K562 (cell line): Measurements from ENCODE around the gene CHD2. TPM values are rescaled to one million over a fixed set of nuclear protein-coding genes. Genes with fewer than 3 reads are reported as not detected.

Source experiments
- ATAC-seq: fragments of 200-7000 bp; cut with Tn5 transposase; 3 replicates; pipeline ENCODE4 v1.9.1; 2020; ENCODE audit warnings: moderate library complexity
- BruUV-seq: library from RNA; stranded (reverse); fragments of 400-500 nt; replicated peaks from 2 replicates; lab custom pipeline; 2021; lab: Mats Ljungman, UMichigan
- CTCF ChIA-PET: fragments of 300-600 bp; formaldehyde crosslinking; extraction: SDS; loops from one replicate; lab custom pipeline; 2021; ENCODE audit warnings: low intra/inter-chr PET ratio; lab: Yijun Ruan, JAX
- POLR2A ChIA-PET: fragments of 300-600, 350-650 bp; sonication (Branson Sonifier 250); formaldehyde crosslinking; extraction: SDS; loops from one replicate; lab custom pipeline; 2021; ENCODE audit warnings: antibody characterized with exemption, inconsistent platforms; lab: Yijun Ruan, JAX
- DNase-seq, 4 experiments: peaks; one replicate each; pipeline versions ENCODE4 v3.0.0 to v3.0.0-alpha.2; 2011 to 2018; ENCODE audit warnings: low spot score in 3 of 4, mixed read lengths in 3 of 4; ENCODE audit errors: extremely low read depth in 1 of 4
- FAIRE-seq: peaks from 2 replicates; lab custom pipeline; 2011; peaks lifted over from hg19 to GRCh38; lab: Jason Lieb, UNC
- H2AFZ ChIP-seq: 2 replicates; pipeline ENCODE4 v1.6.0; 2011; ENCODE audit warnings: low read depth, low read length, control low read depth, inconsistent platforms
- H3K27ac ChIP-seq: fragments of 200-600 bp; 3 replicates; pipeline ENCODE4 v1.8.0; 2011; ENCODE audit warnings: low read depth, mild to moderate bottlenecking, control low read depth, inconsistent platforms, low read length, moderate library complexity, mixed read lengths; ENCODE audit errors: extremely low read depth
- H3K27me3 ChIP-seq, 2 experiments: fragments of 300-600 bp in 1 of 2; 2 replicates in 1 of 2; 3 replicates in 1 of 2; pipeline versions ENCODE4 v1.6.0 to v1.8.0; 2011; ENCODE audit warnings: inconsistent platforms in 2 of 2, low read length in 2 of 2, mild to moderate bottlenecking in 1 of 2, mixed read lengths in 1 of 2, moderate library complexity in 1 of 2; ENCODE audit not compliant: control insufficient read depth in 2 of 2, insufficient read depth in 2 of 2
- H3K36me3 ChIP-seq: fragments of 300-600 bp; 3 replicates; pipeline ENCODE4 v1.8.0; 2011; ENCODE audit warnings: mild to moderate bottlenecking, low read length, inconsistent platforms; ENCODE audit not compliant: control insufficient read depth, insufficient read depth
- H3K4me1 ChIP-seq, 2 experiments: fragments of 200-600 bp in 1 of 2; replicated peaks in 1 of 2; 2 replicates in 1 of 2; 3 replicates in 1 of 2; pipeline versions ENCODE4 v1.5.1 to v1.8.0; 2011; ENCODE audit warnings: inconsistent platforms in 2 of 2, low read length in 2 of 2, mild to moderate bottlenecking in 1 of 2, mixed read lengths in 1 of 2, moderate library complexity in 1 of 2; ENCODE audit not compliant: control insufficient read depth in 2 of 2, insufficient read depth in 2 of 2
- H3K4me2 ChIP-seq: 2 replicates; pipeline ENCODE4 v1.6.1; 2011; ENCODE audit warnings: low read length, control low read depth, inconsistent platforms, mixed read lengths; ENCODE audit not compliant: insufficient read depth
- H3K4me3 ChIP-seq: fragments of 200-600 bp; sonication (generic), shearing (Covaris generic); 2 replicates; pipeline ENCODE4 v1.5.1; 2016; ENCODE audit warnings: control low read depth, inconsistent platforms
- H3K79me2 ChIP-seq: fragments of 200-600 bp; 3 replicates; pipeline ENCODE4 v1.8.0; 2011; ENCODE audit warnings: low read length, inconsistent platforms; ENCODE audit not compliant: control insufficient read depth, insufficient read depth
- H3K9ac ChIP-seq, 2 experiments: 2 replicates each; pipeline versions ENCODE4 v1.6.0 to v1.6.1; 2011; ENCODE audit warnings: low read depth in 2 of 2, low read length in 2 of 2, control low read depth in 1 of 2, inconsistent platforms in 1 of 2, mild to moderate bottlenecking in 1 of 2, mixed read lengths in 1 of 2; ENCODE audit not compliant: insufficient read depth in 1 of 2
- H3K9me1 ChIP-seq: one replicate; pipeline ENCODE4 v1.6.0; 2011; ENCODE audit warnings: inconsistent platforms, mild to moderate bottlenecking, low read length, moderate library complexity; ENCODE audit not compliant: control insufficient read depth, insufficient read depth
- H3K9me3 ChIP-seq: replicated peaks from 2 replicates; pipeline ENCODE4 v1.5.1; 2011; ENCODE audit warnings: low read depth, low read length, inconsistent platforms; ENCODE audit not compliant: control insufficient read depth, insufficient read depth
- H4K20me1 ChIP-seq: replicated peaks from 2 replicates; pipeline ENCODE4 v1.6.1; 2011; ENCODE audit warnings: low read length, inconsistent platforms, mixed read lengths; ENCODE audit not compliant: control insufficient read depth, insufficient read depth
- CBX5 ChIP-seq: IDR thresholded peaks from 2 replicates; pipeline ENCODE4 v1.6.1; 2014; ENCODE audit warnings: low read depth, borderline replicate concordance
- ETS1 ChIP-seq: conservative IDR thresholded peaks from 2 replicates; pipeline ENCODE4 v1.6.1; 2011; ENCODE audit warnings: low read depth, mild to moderate bottlenecking, low read length; ENCODE audit not compliant: control insufficient read depth
- GABPA ChIP-seq: fragments of 200-800 bp; sonication (Bioruptor generic); conservative IDR thresholded peaks from 2 replicates; pipeline ENCODE4 v1.6.1; 2016; ENCODE audit warnings: low read depth, missing genetic modification characterization, missing compliant biosample characterization
- HNRNPLL ChIP-seq: fragments of 200-400 bp; formaldehyde crosslinking; IDR thresholded peaks from 2 replicates; pipeline ENCODE4 v1.6.1; 2017; ENCODE audit warnings: low read length, low read depth, mild to moderate bottlenecking; ENCODE audit not compliant: poor library complexity, severe bottlenecking
- MEIS2 ChIP-seq: fragments of 450-650 bp; IDR thresholded peaks from 2 replicates; pipeline ENCODE4 v1.6.1; 2014; ENCODE audit warnings: mild to moderate bottlenecking; ENCODE audit not compliant: partially characterized antibody
- TCF7 ChIP-seq: sonication (generic); IDR thresholded peaks from 2 replicates; pipeline ENCODE4 v1.6.1; 2016; ENCODE audit warnings: antibody characterized with exemption, borderline replicate concordance
- U2AF1 ChIP-seq: fragments of 200-400 bp; formaldehyde crosslinking; optimal IDR thresholded peaks from 2 replicates; pipeline ENCODE3; 2017; ENCODE audit warnings: mild to moderate bottlenecking, low read depth, low read length, moderate library complexity
- ZKSCAN1 ChIP-seq: fragments of 150-350 bp; IDR thresholded peaks from 2 replicates; pipeline ENCODE4 v1.6.1; 2016; ENCODE audit warnings: low read depth, low read length
- ZNF551 ChIP-seq: fragments of 250-450 bp; sonication (Bioruptor Pico); IDR thresholded peaks from 2 replicates; pipeline ENCODE4 v1.5.0; 2021; ENCODE audit warnings: mild to moderate bottlenecking, moderate library complexity
- WGBS: fragments of 100-300 bp; shearing (Covaris generic); methylation state at CpG from one replicate; pipeline ENCODE4 v1.1.6; 2016; ENCODE audit warnings: low coverage, mixed read lengths; ENCODE audit not compliant: insufficient coverage; ENCODE audit errors: missing lambda C conversion rate; 5-methylcytosine and 5-hydroxymethylcytosine counted together
- in situ Hi-C: fragments of 300-500 bp; cut with MboI; formaldehyde crosslinking; loops from 4 replicates; pipeline ENCODE4 v1.15.0; 2018; ENCODE audit warnings: inconsistent platforms, mixed read lengths
- intact Hi-C: fragments of 100-400 bp; cut with micrococcal nuclease; formaldehyde crosslinking; loops from 2 replicates; pipeline ENCODE4 v1.14.2; 2022
- polyA plus RNA-seq, 8 experiments: library from polyadenylated mRNA; depleted of rRNA in 4 of 8; stranded (reverse) in 5 of 8; unstranded in 3 of 8; fragments of >200 nt; fragmentation: Nextera tagmentation in 2 of 8; fragmentation: Illumina TruSeq in 1 of 8; extraction: Ambion mirVana in 2 of 8; extraction: Trizol in 1 of 8; gene quantifications; 2 replicates each; pipeline versions ENCODE4 v1.2.1 to v1.2.3, GENCODE V29; 2011 to 2014; ENCODE audit warnings: inconsistent platforms in 1 of 8, missing spikeins in 1 of 8
- total RNA-seq, 7 experiments: library from RNA; depleted of rRNA in 6 of 7; stranded (reverse); fragments of >200 nt in 6 of 7; fragmentation: Illumina TruSeq in 2 of 7; extraction: Trizol in 2 of 7; gene quantifications; 2 replicates each; pipeline versions ENCODE4 v1.2.1 to v1.2.3, GENCODE V29; 2011 to 2021; ENCODE audit warnings: low replicate concordance in 1 of 7

Gene CHD2
- total and polyA plus RNA-seq, 9 of the 15 experiments (the other 6 are each of a cell fraction or from before 2014, with no cell fraction given) = 38.9 to 70.8 (median 56.2) TPM

GRCh38 chr15:92938387-92938786 is 38.3 kb downstream of the CHD2 start:
- CTCF ChIA-PET = interaction anchor here (0.6 kb wide), 1 partner anchor 11 kb away, joined by 3 read pairs; no protein-coding TSS in a partner anchor
- H3K9ac ChIP-seq = no peak overlapping the region
- in situ Hi-C loops = no loop called here
- WGBS = 91% methylated on average over 2 of the region's 2 CpGs
- POLR2A ChIA-PET = interaction anchor here (1.0 to 1.4 kb wide), 3 partner anchors 12 to 119 kb away, joined by 3 to 4 read pairs (median 3); no protein-coding TSS in a partner anchor
- peaks cover 94% of the 10 kb centered on the region for H3K36me3 ChIP-seq
- no peak overlapping the region for H3K4me3 ChIP-seq
- TF ChIP-seq ETS1 (no peak), GABPA (no peak), U2AF1 (no peak), HNRNPLL (no peak), CBX5 (no peak), ZNF551 (CRISPR knock-in tag) (no peak), ZKSCAN1 (no peak), MEIS2 (no peak), TCF7 (no peak)
- intact Hi-C loops = no loop called here
- H3K9me3 ChIP-seq = no peaks in the 10 kb centered on the region
- no TSS peak for BruUV-seq
- H3K4me1 ChIP-seq = no peaks in the 10 kb centered on the region
- no peaks in the 10 kb centered on the region for H3K27me3 ChIP-seq
- FAIRE-seq (no peak), ATAC-seq (no peak), DNase-seq (no peak)
- H3K9me1 ChIP-seq = no peaks in the 10 kb centered on the region
- H3K27ac ChIP-seq = no peak overlapping the region
- no peak overlapping the region for H3K4me2 ChIP-seq
- no peak overlapping the region for H2AFZ ChIP-seq
- peaks cover 16% of the 10 kb centered on the region; the same call in 1 of the 3 replicates for H3K79me2 ChIP-seq
- H4K20me1 ChIP-seq = no peaks in the 10 kb centered on the region
